ENCODE data around the gene LRP1B. TPM values are rescaled to one million over a fixed set of nuclear protein-coding genes. Genes with fewer than 3 reads are reported as not detected.

The LRP1B gene
- total RNA-seq, 4 donors from 2014 or later: 3.6 to 10.1 (median 6.1) TPM

- no peak for TF ChIP-seq CTCF (IDR thresholded peaks at IDR 0.05)
- no peak for ATAC-seq (ENCODE audit: low FRiP score)
- no peak for DNase-seq (ENCODE audit: low spot score)
Observed at GRCh38 chr2:141226560-141226959, 904.3 kb downstream of the LRP1B start.

GRCh38 chr2:141207036-141207385 is 923.8 kb downstream of the LRP1B start:
- ATAC-seq (ENCODE audit: low FRiP score) (no peak), DNase-seq (ENCODE audit: low spot score) (no peak)
- TF ChIP-seq CTCF (IDR thresholded peaks at IDR 0.05): no peak

GRCh38 chr2:141201016-141201565 is 929.7 kb downstream of the LRP1B start:
- no peak for TF ChIP-seq CTCF (IDR thresholded peaks at IDR 0.05)
- DNase-seq (ENCODE audit: low spot score): no peak
- no peak for ATAC-seq (ENCODE audit: low FRiP score)

GRCh38 chr2:141200191-141200590 is 930.6 kb downstream of the LRP1B start:
- no peak for ATAC-seq (ENCODE audit: low FRiP score)
- DNase-seq (ENCODE audit: low spot score): no peak
- TF ChIP-seq CTCF (IDR thresholded peaks at IDR 0.05): no peak

- DNase-seq (ENCODE audit: low spot score) (no peak), ATAC-seq (ENCODE audit: low FRiP score) (no peak)
- TF ChIP-seq CTCF (IDR thresholded peaks at IDR 0.05): no peak
Observed at GRCh38 chr2:141199711-141200110, 931.1 kb downstream of the LRP1B start.

- no peak for TF ChIP-seq CTCF (IDR thresholded peaks at IDR 0.05)
- ATAC-seq (ENCODE audit: low FRiP score) (no peak), DNase-seq (ENCODE audit: low spot score) (no peak)
Observed at GRCh38 chr2:141195087-141195486, 935.7 kb downstream of the LRP1B start.

GRCh38 chr2:141187075-141187439 is 943.8 kb downstream of the LRP1B start:
- DNase-seq (ENCODE audit: low spot score) (no peak), ATAC-seq (ENCODE audit: low FRiP score) (no peak)
- no peak for TF ChIP-seq CTCF (IDR thresholded peaks at IDR 0.05)

Data from omental fat pad (tissue), 4 donors.